Spleen (tissue), 7 donors: ENCODE measurements around the gene NEBL.

Experiments used
- POLR2A ChIP-seq, 3 donors: fragments of 450-650 bp; IDR thresholded peaks; one replicate each; pipeline ENCODE4 v1.5.1; 2017; ENCODE audit warnings: antibody characterized with exemption in 3 of 3, mild to moderate bottlenecking in 1 of 3
- POLR2AphosphoS5 ChIP-seq, 3 donors: sonication (generic); formaldehyde crosslinking; IDR thresholded peaks; one replicate each; pipeline ENCODE4 v1.5.1; 2017; ENCODE audit warnings: antibody characterized with exemption in 3 of 3
- TF ChIP-seq, protein P1 (sequence below), 11 experiments: fragments of 200-600 bp in 7 of 11; fragments of 450-650 bp in 4 of 11; sonication (generic) in 4 of 11; IDR thresholded peaks in 8 of 11; conservative IDR thresholded peaks in 3 of 11; 1 replicate in 7 of 11; 2 replicates in 4 of 11; pipeline versions ENCODE4 v1.4.0 to v1.8.0; 2016 to 2021; ENCODE audit warnings: antibody characterized with exemption in 11 of 11, inconsistent platforms in 4 of 11, mild to moderate bottlenecking in 1 of 11
- donor health status: DM: no; HTN: no; CAD: no; lungs with moderate emphysema.
- donor health status: DM: no; HTN: no; CAD: no.
- donor health status: DM: no; HTN: no; CAD: no.

DNA sequence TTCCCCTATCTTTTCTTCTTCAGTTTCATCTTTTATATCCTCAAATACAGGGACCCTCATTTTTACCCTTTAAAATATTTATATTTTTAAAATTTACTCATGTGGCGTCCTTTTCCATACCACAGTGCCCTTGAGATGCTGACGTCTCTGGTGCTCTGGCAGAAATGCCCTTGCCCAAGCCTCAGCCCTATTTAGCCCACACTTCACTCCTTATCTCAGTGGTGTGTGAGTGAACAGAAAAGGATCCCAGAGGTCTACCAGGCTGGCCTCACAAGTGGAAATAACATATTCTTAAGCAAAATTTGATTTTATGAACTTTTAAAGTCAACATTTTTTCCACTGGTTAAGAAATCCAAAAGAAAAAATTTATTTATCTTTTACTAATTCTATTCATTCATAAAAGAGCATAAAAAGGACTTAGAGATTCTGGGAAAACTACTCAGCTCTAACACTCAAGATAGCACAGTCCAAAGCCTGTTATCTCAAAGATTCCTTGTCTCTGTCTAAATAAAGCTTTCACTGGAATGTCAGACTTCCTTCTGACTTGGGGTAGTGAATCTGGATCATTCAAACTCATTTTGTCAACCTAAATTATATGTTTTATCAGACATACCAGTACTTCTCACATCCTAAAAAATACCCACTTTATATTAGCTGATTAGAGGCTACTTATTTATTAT is at the start of gene NEBL:
- TF ChIP-seq POLR2AphosphoS5 (IDR thresholded peaks at IDR 0.05) (no peak), POLR2A (IDR thresholded peaks at IDR 0.05) (no peak)
- TF ChIP-seq, protein P1, sequence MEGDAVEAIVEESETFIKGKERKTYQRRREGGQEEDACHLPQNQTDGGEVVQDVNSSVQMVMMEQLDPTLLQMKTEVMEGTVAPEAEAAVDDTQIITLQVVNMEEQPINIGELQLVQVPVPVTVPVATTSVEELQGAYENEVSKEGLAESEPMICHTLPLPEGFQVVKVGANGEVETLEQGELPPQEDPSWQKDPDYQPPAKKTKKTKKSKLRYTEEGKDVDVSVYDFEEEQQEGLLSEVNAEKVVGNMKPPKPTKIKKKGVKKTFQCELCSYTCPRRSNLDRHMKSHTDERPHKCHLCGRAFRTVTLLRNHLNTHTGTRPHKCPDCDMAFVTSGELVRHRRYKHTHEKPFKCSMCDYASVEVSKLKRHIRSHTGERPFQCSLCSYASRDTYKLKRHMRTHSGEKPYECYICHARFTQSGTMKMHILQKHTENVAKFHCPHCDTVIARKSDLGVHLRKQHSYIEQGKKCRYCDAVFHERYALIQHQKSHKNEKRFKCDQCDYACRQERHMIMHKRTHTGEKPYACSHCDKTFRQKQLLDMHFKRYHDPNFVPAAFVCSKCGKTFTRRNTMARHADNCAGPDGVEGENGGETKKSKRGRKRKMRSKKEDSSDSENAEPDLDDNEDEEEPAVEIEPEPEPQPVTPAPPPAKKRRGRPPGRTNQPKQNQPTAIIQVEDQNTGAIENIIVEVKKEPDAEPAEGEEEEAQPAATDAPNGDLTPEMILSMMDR (IDR thresholded peaks at IDR 0.05 in 8 of 11, conservative IDR thresholded peaks at IDR 0.05 in 3 of 11) = no peak
